Measurements from ENCODE around the gene INPP5J.

DNA sequence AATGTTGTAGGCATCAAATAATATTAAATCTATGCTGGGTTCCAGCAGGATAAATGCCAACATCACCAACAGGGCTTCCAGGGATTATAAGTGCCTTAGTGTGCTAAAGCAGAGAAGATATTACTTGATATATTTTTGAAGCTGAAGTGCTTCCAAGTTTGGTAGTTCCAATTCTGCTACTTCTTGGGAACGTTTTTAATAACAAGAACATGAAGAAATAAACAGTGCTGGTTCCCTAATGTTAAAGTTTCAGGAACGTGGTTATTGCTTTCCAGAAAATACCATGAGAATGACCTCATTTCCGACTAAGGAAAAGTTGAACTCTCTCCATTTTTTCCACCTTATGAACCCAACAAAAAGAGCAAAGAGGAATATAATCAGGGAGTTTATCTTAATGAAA lies 32.7 kb downstream of the INPP5J start:
- TF ChIP-seq GABPA (IDR thresholded peaks at IDR 0.05; ENCODE audit: low read depth, low read length) = no peak
- no peak for TF ChIP-seq GABPA (CRISPR knock-in tag; IDR thresholded peaks at IDR 0.05; ENCODE audit: low read depth)
- no peak for TF ChIP-seq MED1 (CRISPR knock-in tag; IDR thresholded peaks at IDR 0.05)
- TF ChIP-seq EZH2 (conservative IDR thresholded peaks at IDR 0.05; ENCODE audit: low read depth, low read length) = no peak
- TF ChIP-seq NKX3-1 (CRISPR knock-in tag; IDR thresholded peaks at IDR 0.05) = no peak
- no peak for TF ChIP-seq CREB1 (IDR thresholded peaks at IDR 0.05)
- TF ChIP-seq CREB1 (CRISPR knock-in tag; IDR thresholded peaks at IDR 0.05) = no peak
- TF ChIP-seq CBX5 (CRISPR knock-in tag; IDR thresholded peaks at IDR 0.05; ENCODE audit: borderline replicate concordance) = no peak
- TF ChIP-seq, protein P1, sequence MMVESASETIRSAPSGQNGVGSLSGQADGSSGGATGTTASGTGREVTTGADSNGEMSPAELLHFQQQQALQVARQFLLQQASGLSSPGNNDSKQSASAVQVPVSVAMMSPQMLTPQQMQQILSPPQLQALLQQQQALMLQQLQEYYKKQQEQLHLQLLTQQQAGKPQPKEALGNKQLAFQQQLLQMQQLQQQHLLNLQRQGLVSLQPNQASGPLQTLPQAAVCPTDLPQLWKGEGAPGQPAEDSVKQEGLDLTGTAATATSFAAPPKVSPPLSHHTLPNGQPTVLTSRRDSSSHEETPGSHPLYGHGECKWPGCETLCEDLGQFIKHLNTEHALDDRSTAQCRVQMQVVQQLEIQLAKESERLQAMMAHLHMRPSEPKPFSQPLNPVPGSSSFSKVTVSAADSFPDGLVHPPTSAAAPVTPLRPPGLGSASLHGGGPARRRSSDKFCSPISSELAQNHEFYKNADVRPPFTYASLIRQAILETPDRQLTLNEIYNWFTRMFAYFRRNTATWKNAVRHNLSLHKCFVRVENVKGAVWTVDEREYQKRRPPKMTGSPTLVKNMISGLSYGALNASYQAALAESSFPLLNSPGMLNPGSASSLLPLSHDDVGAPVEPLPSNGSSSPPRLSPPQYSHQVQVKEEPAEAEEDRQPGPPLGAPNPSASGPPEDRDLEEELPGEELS (CRISPR knock-in tag; IDR thresholded peaks at IDR 0.05) = no peak
- TF ChIP-seq TCF7L2 (IDR thresholded peaks at IDR 0.05; ENCODE audit: low read depth, low read length) = no peak
- no peak for TF ChIP-seq TCF7 (IDR thresholded peaks at IDR 0.05; ENCODE audit: low read depth)
